Coronary artery (tissue), 2 donors: ENCODE results near the gene ARMS2.

Source experiments
- DNase-seq: peaks from one replicate; pipeline ENCODE4 v3.0.0-alpha.2; 2017; ENCODE audit warnings: low spot score
- H3K27ac ChIP-seq, 2 donors: fragments of 200-600 bp; sonication (generic); one replicate each; pipeline ENCODE4 v1.5.1; 2016 to 2019
- H3K4me3 ChIP-seq: fragments of 200-600 bp; sonication (generic); 2 replicates; pipeline ENCODE4 v1.5.1; 2016; ENCODE audit warnings: mild to moderate bottlenecking, moderate library complexity
- TF ChIP-seq, protein P1 (sequence below): fragments of 200-600 bp; sonication (generic); IDR thresholded peaks from one replicate; pipeline ENCODE4 v1.5.1; 2019; ENCODE audit warnings: antibody characterized with exemption

The ARMS2 gene

DNA sequence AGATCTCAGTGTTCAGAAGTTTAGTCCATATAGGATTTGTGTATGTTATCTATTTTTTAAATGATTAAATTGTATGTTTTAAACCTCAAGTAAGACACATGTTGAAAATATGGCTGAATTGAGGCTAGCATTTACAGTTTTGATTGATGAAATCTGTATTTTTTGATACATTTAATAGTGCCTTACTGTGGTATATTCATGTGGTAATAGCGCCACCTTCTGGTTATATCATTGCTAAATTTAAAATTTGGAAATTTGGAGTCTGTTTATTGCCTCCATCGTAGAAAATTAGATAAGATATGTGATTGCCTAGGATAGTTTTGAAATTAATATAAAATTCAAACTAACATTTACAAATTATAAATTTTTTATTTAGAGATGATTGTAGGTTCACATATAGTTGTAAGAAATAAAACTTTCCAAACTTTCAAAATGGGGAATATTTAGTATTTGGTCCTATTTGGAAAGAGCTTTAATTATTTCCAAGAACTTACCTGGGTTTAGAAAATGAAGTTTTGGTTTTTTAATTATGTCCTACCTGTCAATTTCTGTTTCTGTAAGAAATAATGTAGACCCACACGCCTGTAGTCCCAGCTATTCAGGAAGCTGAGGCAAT, 19.1 kb upstream of the ARMS2 start:
- Histone ChIP-seq H3K27ac (no peak overlapping the region), H3K4me3 (no peak overlapping the region)
- no peak for DNase-seq
- TF ChIP-seq, protein P1, sequence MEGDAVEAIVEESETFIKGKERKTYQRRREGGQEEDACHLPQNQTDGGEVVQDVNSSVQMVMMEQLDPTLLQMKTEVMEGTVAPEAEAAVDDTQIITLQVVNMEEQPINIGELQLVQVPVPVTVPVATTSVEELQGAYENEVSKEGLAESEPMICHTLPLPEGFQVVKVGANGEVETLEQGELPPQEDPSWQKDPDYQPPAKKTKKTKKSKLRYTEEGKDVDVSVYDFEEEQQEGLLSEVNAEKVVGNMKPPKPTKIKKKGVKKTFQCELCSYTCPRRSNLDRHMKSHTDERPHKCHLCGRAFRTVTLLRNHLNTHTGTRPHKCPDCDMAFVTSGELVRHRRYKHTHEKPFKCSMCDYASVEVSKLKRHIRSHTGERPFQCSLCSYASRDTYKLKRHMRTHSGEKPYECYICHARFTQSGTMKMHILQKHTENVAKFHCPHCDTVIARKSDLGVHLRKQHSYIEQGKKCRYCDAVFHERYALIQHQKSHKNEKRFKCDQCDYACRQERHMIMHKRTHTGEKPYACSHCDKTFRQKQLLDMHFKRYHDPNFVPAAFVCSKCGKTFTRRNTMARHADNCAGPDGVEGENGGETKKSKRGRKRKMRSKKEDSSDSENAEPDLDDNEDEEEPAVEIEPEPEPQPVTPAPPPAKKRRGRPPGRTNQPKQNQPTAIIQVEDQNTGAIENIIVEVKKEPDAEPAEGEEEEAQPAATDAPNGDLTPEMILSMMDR: peak; percentile 64

DNA sequence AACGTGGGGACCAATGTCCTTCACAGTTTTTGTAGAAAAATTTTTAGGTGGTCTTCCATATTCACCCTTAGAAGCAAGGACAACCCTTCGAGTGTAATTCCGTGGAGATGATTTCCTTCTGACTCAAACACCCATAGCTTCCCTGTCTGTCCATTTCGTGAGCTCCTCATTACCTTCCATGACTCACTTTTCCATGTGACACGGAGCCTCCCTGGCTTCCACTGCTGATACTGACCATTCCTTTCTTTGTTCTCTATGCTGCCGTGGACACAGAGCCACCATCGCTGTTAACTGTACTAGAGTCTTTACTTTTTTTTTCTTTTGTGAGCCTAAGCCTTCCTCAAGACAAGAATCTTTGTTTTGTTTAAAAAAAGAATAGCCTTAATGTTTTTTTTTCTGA, 12.5 kb upstream of the ARMS2 start:
- no peak overlapping the region for H3K4me3 ChIP-seq
- no peak overlapping the region for H3K27ac ChIP-seq
- TF ChIP-seq, protein P1: no peak
- no peak for DNase-seq

DNA sequence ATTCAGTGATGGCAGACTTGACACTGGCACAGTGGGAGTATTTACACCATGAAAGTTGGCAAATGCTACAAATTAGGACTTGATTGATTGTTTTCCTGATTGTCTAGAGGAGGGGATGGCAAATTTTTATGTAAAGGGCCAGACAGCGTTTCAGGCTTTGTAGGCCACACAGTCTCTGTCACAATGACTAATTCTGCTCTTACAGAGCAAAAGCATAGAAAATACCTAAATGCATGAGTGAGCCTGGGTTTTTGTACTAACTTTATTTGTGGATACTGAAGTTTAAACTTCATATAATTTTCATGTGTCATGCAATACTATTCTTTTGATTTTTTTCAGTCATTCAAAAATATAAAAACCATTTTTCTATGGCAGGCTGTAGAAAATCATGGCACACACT, 9.0 kb upstream of the ARMS2 start:
- no peak overlapping the region for H3K4me3 ChIP-seq
- DNase-seq: no peak
- no peak overlapping the region for H3K27ac ChIP-seq
- TF ChIP-seq, protein P1: no peak

DNA sequence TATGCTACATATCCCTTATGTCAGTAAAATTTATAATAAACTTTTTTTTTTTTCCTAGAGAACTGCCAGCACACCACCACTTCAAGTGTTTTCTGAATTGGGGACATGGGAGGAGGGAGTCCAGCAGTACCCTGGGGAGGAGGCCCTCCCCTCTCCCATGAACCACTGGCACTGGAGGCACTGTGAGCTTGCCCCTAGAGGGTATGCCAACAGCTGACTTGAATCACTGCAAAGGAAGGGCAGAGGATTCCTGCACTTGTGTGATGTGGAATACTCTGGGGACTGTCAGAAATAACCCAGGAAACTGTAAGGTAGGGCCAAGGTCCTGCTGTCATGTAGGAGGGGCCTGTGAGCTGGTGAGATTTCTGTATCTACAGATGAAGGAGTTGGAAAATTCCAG, 8.5 kb upstream of the ARMS2 start:
- H3K4me3 ChIP-seq: no peak overlapping the region
- DNase-seq: no peak
- TF ChIP-seq, protein P1: no peak
- no peak overlapping the region for H3K27ac ChIP-seq

DNA sequence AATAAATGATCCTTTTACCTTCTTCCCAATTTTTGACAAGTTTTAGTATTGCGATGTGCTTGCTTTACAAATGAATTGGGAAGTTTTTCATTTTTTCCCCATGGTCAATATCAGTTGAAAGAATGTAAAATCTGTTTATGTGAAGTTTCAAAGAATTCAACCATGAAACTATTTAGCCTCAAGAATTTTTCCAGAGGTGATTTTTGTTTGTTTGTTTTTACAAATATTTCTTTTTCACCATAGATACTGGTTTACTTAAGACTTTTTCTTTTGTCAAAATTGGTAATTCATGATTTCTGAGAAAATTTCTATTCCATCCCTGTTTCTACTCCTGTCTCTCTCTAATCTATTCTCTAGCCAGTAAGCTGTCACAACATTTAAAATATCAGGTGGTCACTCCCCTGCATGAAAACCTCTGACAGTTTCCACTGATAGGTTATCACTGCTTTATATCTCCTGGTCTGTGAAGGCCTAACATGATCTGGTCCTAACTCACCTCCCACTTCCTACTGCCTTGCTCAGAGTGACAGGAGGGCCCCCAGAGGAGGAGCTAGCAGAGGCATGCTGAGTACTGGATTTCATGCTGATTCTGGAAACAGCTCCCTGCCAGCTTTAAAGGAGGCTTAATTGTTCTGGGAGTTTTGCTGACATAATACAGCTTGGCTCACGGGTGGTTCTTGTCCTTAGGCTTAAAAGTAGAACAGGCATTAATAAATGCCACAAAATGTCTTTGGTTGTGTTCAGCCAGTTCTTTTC, 7.6 kb upstream of the ARMS2 start:
- TF ChIP-seq, protein P1: no peak

DNA sequence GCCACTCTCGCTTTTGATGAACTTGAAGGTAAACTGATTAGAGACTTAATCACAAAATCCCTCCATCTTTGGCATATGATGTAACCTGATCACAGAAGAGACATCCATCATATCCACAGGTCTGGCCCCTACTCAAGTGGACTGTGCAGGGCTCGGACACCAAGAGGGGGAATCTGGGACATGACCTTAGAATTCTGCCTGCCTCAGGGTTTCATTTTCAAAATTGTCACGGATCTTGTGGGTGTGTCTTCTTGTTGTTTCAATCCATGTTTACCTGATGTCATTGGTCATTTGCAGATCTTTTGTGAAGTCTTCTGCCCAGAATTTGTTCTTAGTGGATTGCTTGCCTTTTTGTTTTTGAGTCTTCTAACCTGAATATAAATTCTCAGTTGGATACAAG, 5.9 kb upstream of the ARMS2 start:
- no peak overlapping the region for H3K27ac ChIP-seq

More for the DNA sequence above, 7.6 kb upstream of the ARMS2 start:
- Histone ChIP-seq H3K27ac (no peak overlapping the region), H3K4me3 (no peak overlapping the region)
- DNase-seq: no peak

More for the DNA sequence above, 5.9 kb upstream of the ARMS2 start:
- TF ChIP-seq, protein P1: no peak
- no peak for DNase-seq
- no peak overlapping the region for H3K4me3 ChIP-seq
